Fibroblast of villous mesenchyme (primary cell): ENCODE data around the gene CEP104. TPM values are rescaled to one million over a fixed set of nuclear protein-coding genes. Genes with fewer than 3 reads are reported as not detected.

Experiments used
- DNase-seq: peaks from one replicate; pipeline ENCODE4 v3.0.0-alpha.2; 2010; ENCODE audit warnings: low read depth
- H3K4me3 ChIP-seq: 2 replicates; pipeline ENCODE4 v1.5.1; 2011; ENCODE audit warnings: low read depth, mild to moderate bottlenecking, low read length
- total RNA-seq: library from RNA; depleted of rRNA; stranded (reverse); fragments of >200 nt; gene quantifications from 2 replicates; pipeline ENCODE4 v1.2.3, GENCODE V29; 2012
- TF ChIP-seq, protein P1 (sequence below): IDR thresholded peaks from 2 replicates; pipeline ENCODE4 v1.5.1; 2012; ENCODE audit warnings: low read depth, mild to moderate bottlenecking, low read length; ENCODE audit not compliant: insufficient read depth

Gene CEP104
- total RNA-seq, 1 donor: 28.1 TPM

DNA sequence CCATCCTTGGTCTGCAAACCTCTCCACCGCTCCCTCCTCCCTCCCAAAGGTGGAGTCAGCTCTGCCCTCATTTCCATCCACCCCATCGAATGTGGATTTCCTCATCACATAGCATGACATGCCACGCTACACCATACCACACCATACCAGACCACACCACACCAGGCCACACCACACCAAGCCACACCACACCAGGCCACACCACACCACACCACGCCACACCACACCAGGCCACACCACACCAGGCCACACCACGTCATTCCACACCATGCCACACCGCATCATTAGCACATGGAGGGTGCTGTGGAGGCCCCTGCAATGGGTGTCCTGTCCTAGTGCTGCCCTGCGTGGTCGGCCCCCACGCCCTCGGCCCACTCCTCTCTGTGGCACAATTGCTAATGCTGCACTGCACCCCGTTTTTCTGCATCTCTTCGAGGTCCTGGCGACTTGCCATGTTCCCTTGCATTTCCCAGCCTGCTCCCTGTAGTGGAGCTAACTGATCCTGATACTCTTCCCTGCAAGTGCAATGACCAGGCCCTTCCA lies 11.5 kb upstream of the CEP104 start:
- H3K4me3 ChIP-seq: no peak overlapping the region
- DNase-seq: no peak
- TF ChIP-seq, protein P1, sequence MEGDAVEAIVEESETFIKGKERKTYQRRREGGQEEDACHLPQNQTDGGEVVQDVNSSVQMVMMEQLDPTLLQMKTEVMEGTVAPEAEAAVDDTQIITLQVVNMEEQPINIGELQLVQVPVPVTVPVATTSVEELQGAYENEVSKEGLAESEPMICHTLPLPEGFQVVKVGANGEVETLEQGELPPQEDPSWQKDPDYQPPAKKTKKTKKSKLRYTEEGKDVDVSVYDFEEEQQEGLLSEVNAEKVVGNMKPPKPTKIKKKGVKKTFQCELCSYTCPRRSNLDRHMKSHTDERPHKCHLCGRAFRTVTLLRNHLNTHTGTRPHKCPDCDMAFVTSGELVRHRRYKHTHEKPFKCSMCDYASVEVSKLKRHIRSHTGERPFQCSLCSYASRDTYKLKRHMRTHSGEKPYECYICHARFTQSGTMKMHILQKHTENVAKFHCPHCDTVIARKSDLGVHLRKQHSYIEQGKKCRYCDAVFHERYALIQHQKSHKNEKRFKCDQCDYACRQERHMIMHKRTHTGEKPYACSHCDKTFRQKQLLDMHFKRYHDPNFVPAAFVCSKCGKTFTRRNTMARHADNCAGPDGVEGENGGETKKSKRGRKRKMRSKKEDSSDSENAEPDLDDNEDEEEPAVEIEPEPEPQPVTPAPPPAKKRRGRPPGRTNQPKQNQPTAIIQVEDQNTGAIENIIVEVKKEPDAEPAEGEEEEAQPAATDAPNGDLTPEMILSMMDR: no peak

DNA sequence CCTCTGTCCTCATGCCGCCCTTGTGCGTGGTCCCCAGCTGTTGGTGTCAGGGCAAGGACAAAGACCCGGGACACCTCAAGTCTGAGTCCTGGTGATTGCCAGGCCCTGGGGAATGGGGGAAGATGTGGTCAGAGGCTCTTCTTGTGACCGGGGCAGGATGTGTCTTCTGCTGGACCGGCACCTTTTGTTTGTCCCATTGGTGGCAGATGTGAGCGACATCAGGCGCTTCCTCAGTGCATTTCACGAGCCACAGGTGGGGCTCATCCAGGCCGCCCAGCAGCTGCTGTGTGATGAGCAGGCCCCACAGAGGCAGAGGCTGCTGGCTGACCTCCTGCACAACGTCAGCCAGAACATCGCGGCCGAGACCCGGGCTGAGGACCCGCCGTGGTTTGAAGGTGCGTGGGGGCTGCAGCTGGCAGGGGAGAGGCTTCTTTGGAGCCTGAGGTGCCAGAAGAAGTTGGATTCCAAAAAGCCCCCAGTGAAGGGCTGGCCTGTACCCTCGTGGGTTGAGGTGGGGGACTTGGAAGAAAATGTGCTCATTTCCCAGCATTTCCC lies 8.7 kb upstream of the CEP104 start:
- TF ChIP-seq, protein P1: no peak
- no peak overlapping the region for H3K4me3 ChIP-seq
- no peak for DNase-seq

DNA sequence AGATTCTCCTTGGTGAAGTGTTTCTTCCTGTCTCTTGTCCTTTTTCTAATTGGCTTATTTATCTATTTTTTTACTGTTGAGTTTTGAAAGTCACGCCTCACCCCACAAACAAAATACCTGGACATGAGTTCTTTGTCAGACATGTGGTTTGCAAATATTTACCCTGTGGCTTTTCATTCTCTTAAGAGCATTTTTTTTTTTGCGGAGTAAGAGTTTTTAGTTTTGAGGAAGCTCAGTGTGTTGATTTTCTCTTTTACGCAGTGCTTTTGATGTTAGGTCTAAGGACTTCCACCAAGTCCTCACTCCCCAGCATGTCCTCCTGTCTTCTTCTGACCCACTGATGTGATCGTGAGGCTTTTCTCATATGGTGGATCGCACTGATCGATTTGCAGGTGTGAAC lies 7.9 kb upstream of the CEP104 start:
- H3K4me3 ChIP-seq: no peak overlapping the region
- TF ChIP-seq, protein P1: no peak
- no peak for DNase-seq

- H3K4me3 ChIP-seq: no peak overlapping the region
- no peak for DNase-seq
- TF ChIP-seq, protein P1: no peak
These were observed 6.4 kb upstream of the CEP104 start for GRCh38 chr1:3863231-3863935.

- peak overlapping the region; percentile 97 for H3K4me3 ChIP-seq
- peak; percentile 20 for DNase-seq
- TF ChIP-seq, protein P1: peak; percentile 12
These were observed 1.4 kb upstream of the CEP104 start for GRCh38 chr1:3858231-3858981.

GRCh38 chr1:3857791-3858129 lies 749 bp upstream of the CEP104 start:
- TF ChIP-seq, protein P1: no peak
- H3K4me3 ChIP-seq: peak overlapping the region; percentile 97
- DNase-seq: no peak
